HCT116 (cell line): ENCODE results near the gene ZEB2.

Source experiments
- ATF3 ChIP-seq: IDR thresholded peaks from 2 replicates; pipeline ENCODE4 v1.6.1; 2012
- CEBPB ChIP-seq: IDR thresholded peaks from 2 replicates; pipeline ENCODE4 v1.6.1; 2012; ENCODE audit warnings: low read depth
- CTCF ChIP-seq, 3 experiments: fragments of 200-600 bp in 1 of 3; sonication (generic) in 1 of 3; IDR thresholded peaks in 2 of 3; conservative IDR thresholded peaks in 1 of 3; 2 replicates each; pipeline ENCODE4 v1.5.1; 2012 to 2017; ENCODE audit warnings: low read depth in 2 of 3, low read length in 2 of 3, antibody characterized with exemption in 1 of 3, borderline replicate concordance in 1 of 3, control low read depth in 1 of 3, mild to moderate bottlenecking in 1 of 3, mixed read lengths in 1 of 3, mixed run types in 1 of 3, moderate library complexity in 1 of 3; ENCODE audit not compliant: insufficient read depth in 1 of 3
- EZH2 ChIP-seq: fragments of 200-600 bp; sonication (generic); IDR thresholded peaks from 2 replicates; pipeline ENCODE4 v1.6.1; 2017; ENCODE audit warnings: antibody characterized with exemption, mixed run types
- TCF7L2 ChIP-seq: IDR thresholded peaks from 2 replicates; pipeline ENCODE4 v1.7.0; 2011; ENCODE audit warnings: borderline replicate concordance, inconsistent platforms; ENCODE audit not compliant: insufficient read depth, insufficient read length; ENCODE audit errors: extremely low read depth

- TF ChIP-seq ATF3 (no peak), TCF7L2 (no peak), EZH2 (no peak), CTCF (IDR thresholded peaks at IDR 0.05 in 2 of 3, conservative IDR thresholded peaks at IDR 0.05 in 1 of 3; ENCODE audit: borderline replicate concordance in 1 of 3, insufficient read depth in 1 of 3, low read depth in 2 of 3, low read length in 2 of 3) (no peak), CEBPB (no peak)
These were observed 104.5 kb downstream of the ZEB2 start for GRCh38 chr2:144415386-144415785.
